DOHH2 (cell line): Measurements from ENCODE around the gene REXO4.
A peak's percentile ranks its signal among the peaks of the same experiment; 100 is the strongest.

ENCODE experiments used
- H3F3A ChIP-seq: fragments of 200-600 bp; sonication (generic), shearing (Covaris generic); 2 replicates; pipeline ENCODE4 v1.6.0; 2016; ENCODE audit warnings: antibody characterized with exemption, mild to moderate bottlenecking; ENCODE audit not compliant: control insufficient read depth, insufficient read depth
- H3K27ac ChIP-seq: fragments of 200-600 bp; sonication (generic); 2 replicates; pipeline ENCODE4 v1.5.1; 2014; ENCODE audit warnings: low read depth, mild to moderate bottlenecking, low read length, moderate library complexity
- H3K27me3 ChIP-seq: fragments of 200-600 bp; sonication (generic); 2 replicates; pipeline ENCODE4 v1.6.1; 2014; ENCODE audit warnings: mild to moderate bottlenecking, low read length, mixed read lengths; ENCODE audit not compliant: control insufficient read depth
- H3K36me3 ChIP-seq: fragments of 200-600 bp; sonication (generic); 2 replicates; pipeline ENCODE4 v1.6.1; 2014; ENCODE audit warnings: mild to moderate bottlenecking, low read length, moderate library complexity, mixed read lengths; ENCODE audit not compliant: control insufficient read depth
- H3K4me1 ChIP-seq: fragments of 200-600 bp; sonication (generic); 2 replicates; pipeline ENCODE4 v1.6.1; 2014; ENCODE audit warnings: mild to moderate bottlenecking, low read length, mixed read lengths; ENCODE audit not compliant: control insufficient read depth
- H3K4me2 ChIP-seq: fragments of 200-600 bp; sonication (generic); 2 replicates; pipeline ENCODE4 v1.6.0; 2014; ENCODE audit warnings: mild to moderate bottlenecking, low read length, moderate library complexity
- H3K4me3 ChIP-seq: fragments of 200-600 bp; sonication (generic); 2 replicates; pipeline ENCODE4 v1.5.1; 2014; ENCODE audit warnings: mild to moderate bottlenecking, low read length, mixed read lengths
- H3K79me2 ChIP-seq: fragments of 200-600 bp; sonication (generic); 2 replicates; pipeline ENCODE4 v1.6.1; 2014; ENCODE audit warnings: mild to moderate bottlenecking, low read length, mixed read lengths; ENCODE audit not compliant: control insufficient read depth
- H3K9me2 ChIP-seq: fragments of 200-600 bp; sonication (generic); replicated peaks from 2 replicates; pipeline ENCODE4 v1.6.1; 2014; ENCODE audit warnings: mild to moderate bottlenecking, low read length, mixed read lengths; ENCODE audit not compliant: control insufficient read depth
- H3K9me3 ChIP-seq: fragments of 200-600 bp; sonication (generic); 2 replicates; pipeline ENCODE4 v1.6.1; 2014; ENCODE audit warnings: antibody characterized with exemption, low read length, mixed read lengths; ENCODE audit not compliant: control insufficient read depth, insufficient read depth
- H4K20me1 ChIP-seq: fragments of 200-600 bp; sonication (generic); 2 replicates; pipeline ENCODE4 v1.6.0; 2014; ENCODE audit warnings: low read depth, mild to moderate bottlenecking, antibody characterized with exemption, low read length, moderate library complexity; ENCODE audit not compliant: control insufficient read depth, insufficient read depth
- EZH2phosphoT487 ChIP-seq: fragments of 200-600 bp; sonication (generic); IDR thresholded peaks from 2 replicates; pipeline ENCODE4 v1.6.1; 2017; ENCODE audit warnings: borderline replicate concordance, mild to moderate bottlenecking, antibody characterized with exemption, low read length, moderate library complexity, mixed read lengths
- TF ChIP-seq, protein P1 (sequence below): fragments of 200-600 bp; sonication (generic); IDR thresholded peaks from one replicate; pipeline ENCODE4 v1.5.1; 2014; ENCODE audit warnings: antibody characterized with exemption, mild to moderate bottlenecking, low read depth, low read length; ENCODE audit not compliant: poor library complexity, severe bottlenecking

REXO4 gene

GRCh38 chr9:133443982-133444381 is 26.2 kb upstream of the REXO4 start:
- Histone ChIP-seq H3K4me3 (no peak overlapping the region), H3K79me2 (no peaks in the 10 kb centered on the region), H3K27ac (no peak overlapping the region), H3F3A (no peaks in the 10 kb centered on the region), H4K20me1 (no peaks in the 10 kb centered on the region), H3K36me3 (no peaks in the 10 kb centered on the region), H3K4me1 (peaks cover 15% of the 10 kb centered on the region), H3K9me2 (no peaks in the 10 kb centered on the region), H3K4me2 (no peak overlapping the region), H3K9me3 (no peaks in the 10 kb centered on the region), H3K27me3 (peaks cover 5% of the 10 kb centered on the region; the same call in 1 of the 2 replicates)
- no peak for TF ChIP-seq EZH2phosphoT487
- TF ChIP-seq, protein P1, sequence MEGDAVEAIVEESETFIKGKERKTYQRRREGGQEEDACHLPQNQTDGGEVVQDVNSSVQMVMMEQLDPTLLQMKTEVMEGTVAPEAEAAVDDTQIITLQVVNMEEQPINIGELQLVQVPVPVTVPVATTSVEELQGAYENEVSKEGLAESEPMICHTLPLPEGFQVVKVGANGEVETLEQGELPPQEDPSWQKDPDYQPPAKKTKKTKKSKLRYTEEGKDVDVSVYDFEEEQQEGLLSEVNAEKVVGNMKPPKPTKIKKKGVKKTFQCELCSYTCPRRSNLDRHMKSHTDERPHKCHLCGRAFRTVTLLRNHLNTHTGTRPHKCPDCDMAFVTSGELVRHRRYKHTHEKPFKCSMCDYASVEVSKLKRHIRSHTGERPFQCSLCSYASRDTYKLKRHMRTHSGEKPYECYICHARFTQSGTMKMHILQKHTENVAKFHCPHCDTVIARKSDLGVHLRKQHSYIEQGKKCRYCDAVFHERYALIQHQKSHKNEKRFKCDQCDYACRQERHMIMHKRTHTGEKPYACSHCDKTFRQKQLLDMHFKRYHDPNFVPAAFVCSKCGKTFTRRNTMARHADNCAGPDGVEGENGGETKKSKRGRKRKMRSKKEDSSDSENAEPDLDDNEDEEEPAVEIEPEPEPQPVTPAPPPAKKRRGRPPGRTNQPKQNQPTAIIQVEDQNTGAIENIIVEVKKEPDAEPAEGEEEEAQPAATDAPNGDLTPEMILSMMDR: no peak

DNA sequence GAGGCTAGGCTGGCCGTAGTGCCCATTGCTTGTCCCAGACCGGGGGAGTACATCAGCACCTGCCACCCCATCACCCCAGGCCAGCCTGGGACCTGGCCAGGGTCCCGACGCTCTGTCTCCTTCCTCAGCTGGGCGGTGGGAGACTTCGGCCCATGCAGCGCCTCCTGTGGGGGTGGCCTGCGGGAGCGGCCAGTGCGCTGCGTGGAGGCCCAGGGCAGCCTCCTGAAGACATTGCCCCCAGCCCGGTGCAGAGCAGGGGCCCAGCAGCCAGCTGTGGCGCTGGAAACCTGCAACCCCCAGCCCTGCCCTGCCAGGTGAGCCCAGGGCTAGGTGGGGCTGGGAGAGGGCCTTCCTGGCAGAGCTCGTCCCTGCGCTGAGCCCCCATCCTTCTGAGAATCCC is 25.4 kb upstream of the REXO4 start:
- Histone ChIP-seq H3F3A (no peaks in the 10 kb centered on the region), H3K4me3 (no peak overlapping the region), H3K79me2 (no peaks in the 10 kb centered on the region), H3K27me3 (peaks cover 5% of the 10 kb centered on the region; the same call in 1 of the 2 replicates), H3K4me1 (peaks cover 15% of the 10 kb centered on the region), H3K27ac (no peak overlapping the region), H3K4me2 (no peak overlapping the region), H3K36me3 (no peaks in the 10 kb centered on the region), H3K9me2 (no peaks in the 10 kb centered on the region), H3K9me3 (no peaks in the 10 kb centered on the region), H4K20me1 (no peaks in the 10 kb centered on the region)
- TF ChIP-seq, protein P1: no peak

GRCh38 chr9:133441571-133441970 is 23.8 kb upstream of the REXO4 start:
- no peaks in the 10 kb centered on the region for H3F3A ChIP-seq
- no peaks in the 10 kb centered on the region for H4K20me1 ChIP-seq
- no peak overlapping the region for H3K4me3 ChIP-seq
- H3K9me3 ChIP-seq: no peaks in the 10 kb centered on the region
- no peaks in the 10 kb centered on the region for H3K79me2 ChIP-seq
- peaks cover 17% of the 10 kb centered on the region for H3K4me1 ChIP-seq
- H3K27ac ChIP-seq: no peak overlapping the region
- H3K36me3 ChIP-seq: no peaks in the 10 kb centered on the region
- H3K27me3 ChIP-seq: peaks cover 5% of the 10 kb centered on the region; the same call in 1 of the 2 replicates
- H3K4me2 ChIP-seq: peak overlapping the region; percentile 15; the same call in 1 of the 2 replicates
- no peak for TF ChIP-seq EZH2phosphoT487
- TF ChIP-seq, protein P1: no peak
- H3K9me2 ChIP-seq: no peaks in the 10 kb centered on the region

- Histone ChIP-seq H3K4me1 (peaks cover 17% of the 10 kb centered on the region), H3K27me3 (no peaks in the 10 kb centered on the region; the same call in 1 of the 2 replicates), H3K36me3 (no peaks in the 10 kb centered on the region), H3F3A (no peaks in the 10 kb centered on the region), H3K4me3 (no peak overlapping the region), H3K9me2 (no peaks in the 10 kb centered on the region), H3K4me2 (peak overlapping the region; percentile 15; the same call in 1 of the 2 replicates), H4K20me1 (no peaks in the 10 kb centered on the region), H3K79me2 (no peaks in the 10 kb centered on the region), H3K9me3 (no peaks in the 10 kb centered on the region), H3K27ac (no peak overlapping the region)
- TF ChIP-seq, protein P1: no peak
- no peak for TF ChIP-seq EZH2phosphoT487
Observed at GRCh38 chr9:133440874-133441273, 23.1 kb upstream of the REXO4 start.
